ENCODE results near the gene SKAP2. TPM values are rescaled to one million over a fixed set of nuclear protein-coding genes. Genes with fewer than 3 reads are reported as not detected.

Gene SKAP2
- total RNA-seq, 4 donors from 2014 or later: 19.3 to 25.2 (median 21.4) TPM

GRCh38 chr7:26787701-26788100 lies 76.7 kb downstream of the SKAP2 start:
- Histone ChIP-seq H3K4me3 (no peak overlapping the region), H3K27ac (no peak overlapping the region), H3K4me1 (no peaks in the 10 kb centered on the region), H3K36me3 (no peaks in the 10 kb centered on the region), H3K9me3 (no peaks in the 10 kb centered on the region), H3K27me3 (no peaks in the 10 kb centered on the region)
- intact Hi-C loops (cut with DNase I): no loop called here
- DNase-seq: no peak
- TF ChIP-seq CTCF (IDR thresholded peaks at IDR 0.05) (no peak), POLR2A (IDR thresholded peaks at IDR 0.05) (no peak)
- 83 to 86% methylated on average over 6 of the region's 6 CpGs for WGBS, 2 donors

- no peaks in the 10 kb centered on the region for H3K27me3 ChIP-seq
- intact Hi-C loops (cut with DNase I): no loop called here
- no peaks in the 10 kb centered on the region for H3K36me3 ChIP-seq
- WGBS, 2 donors: 65 to 79% methylated on average over 3 of the region's 3 CpGs
- H3K9me3 ChIP-seq: no peaks in the 10 kb centered on the region
- H3K4me1 ChIP-seq: no peaks in the 10 kb centered on the region
- DNase-seq: no peak
- TF ChIP-seq CTCF (IDR thresholded peaks at IDR 0.05): no peak
- TF ChIP-seq POLR2A (IDR thresholded peaks at IDR 0.05): no peak
- no peak overlapping the region for H3K4me3 ChIP-seq
- H3K27ac ChIP-seq: no peak overlapping the region
Measured at GRCh38 chr7:26784118-26784517, 80.3 kb downstream of the SKAP2 start.

DNA sequence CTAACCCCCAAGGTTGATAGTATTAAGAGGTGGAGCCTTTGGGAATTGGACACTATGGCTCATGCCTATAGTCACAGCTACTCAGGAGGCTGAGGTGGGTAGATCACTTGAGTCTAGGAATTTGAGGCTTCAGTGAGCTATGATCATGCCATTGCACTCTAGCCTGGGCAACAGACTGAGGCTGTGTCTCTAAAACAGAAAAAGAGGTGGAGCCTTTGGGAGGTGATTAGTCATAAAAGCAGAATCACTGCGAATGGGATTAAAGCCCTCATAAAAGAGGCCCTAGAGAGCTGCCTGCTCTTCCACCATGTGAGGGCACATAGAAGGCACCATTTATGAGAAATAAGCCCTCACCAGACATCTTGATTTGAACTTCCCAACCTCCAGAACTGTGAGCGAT lies 81.9 kb downstream of the SKAP2 start:
- 70 to 82% methylated on average over 2 of the region's 2 CpGs for WGBS, 2 donors

DNA sequence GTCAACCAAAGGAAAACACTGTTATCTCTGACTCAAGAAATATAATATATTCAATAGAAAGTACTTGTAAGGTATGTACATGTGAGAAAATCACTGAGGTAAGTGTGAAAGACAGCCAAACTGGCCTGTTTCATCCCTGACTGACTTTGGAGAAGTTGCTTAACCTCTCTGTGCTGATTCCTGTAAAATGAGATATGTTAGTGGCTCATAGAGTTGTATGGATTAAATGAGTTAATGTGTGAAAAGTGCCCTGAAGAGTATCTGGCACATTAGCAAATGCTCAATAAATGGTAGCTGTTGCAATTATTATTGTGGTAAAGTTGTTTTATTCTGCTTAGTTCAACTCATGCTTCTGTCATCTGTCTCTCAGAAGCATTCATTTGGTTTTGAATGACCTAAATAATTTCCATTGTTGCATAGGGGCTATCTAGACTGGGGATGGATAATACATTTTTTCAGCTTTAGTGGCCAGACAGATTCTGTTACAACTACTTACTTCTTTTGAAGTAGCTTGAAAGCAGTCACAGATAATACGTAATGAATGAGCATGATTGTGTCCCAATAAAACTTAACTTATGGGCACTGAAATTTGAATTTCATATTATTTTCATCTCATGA lies 84.3 kb downstream of the SKAP2 start:
- intact Hi-C loops (cut with DNase I): no loop called here
- no peaks in the 10 kb centered on the region for H3K27me3 ChIP-seq
- no peaks in the 10 kb centered on the region for H3K9me3 ChIP-seq
- H3K36me3 ChIP-seq: no peaks in the 10 kb centered on the region
- 92 to 96% methylated on average over 1 of the region's 1 CpG for WGBS, 2 donors
- no peak overlapping the region for H3K4me3 ChIP-seq
- TF ChIP-seq CTCF (IDR thresholded peaks at IDR 0.05) (no peak), POLR2A (IDR thresholded peaks at IDR 0.05) (no peak)
- no peak overlapping the region for H3K27ac ChIP-seq
- no peaks in the 10 kb centered on the region for H3K4me1 ChIP-seq
- DNase-seq: no peak

More for the DNA sequence above, 81.9 kb downstream of the SKAP2 start:
- no peaks in the 10 kb centered on the region for H3K4me1 ChIP-seq
- no peak overlapping the region for H3K4me3 ChIP-seq
- no peaks in the 10 kb centered on the region for H3K36me3 ChIP-seq
- intact Hi-C loops (cut with DNase I): no loop called here
- H3K27me3 ChIP-seq: no peaks in the 10 kb centered on the region
- TF ChIP-seq POLR2A (IDR thresholded peaks at IDR 0.05) (no peak), CTCF (IDR thresholded peaks at IDR 0.05) (no peak)
- H3K9me3 ChIP-seq: no peaks in the 10 kb centered on the region
- no peak overlapping the region for H3K27ac ChIP-seq
- no peak for DNase-seq

GRCh38 chr7:26777385-26777784 lies 87.0 kb downstream of the SKAP2 start:
- no peaks in the 10 kb centered on the region for H3K4me1 ChIP-seq
- no peaks in the 10 kb centered on the region for H3K9me3 ChIP-seq
- no peaks in the 10 kb centered on the region for H3K27me3 ChIP-seq
- intact Hi-C loops (cut with DNase I): no loop called here
- no peak for DNase-seq
- H3K36me3 ChIP-seq: peaks cover 0 to 6% (median 0%) of the 10 kb centered on the region in 3 donors
- H3K4me3 ChIP-seq: no peak overlapping the region
- TF ChIP-seq CTCF (IDR thresholded peaks at IDR 0.05) (no peak), POLR2A (IDR thresholded peaks at IDR 0.05) (no peak)
- no peak overlapping the region for H3K27ac ChIP-seq
